ENCODE results near the gene ZFAND6.
A peak's percentile ranks its signal among the peaks of the same experiment; 100 is the strongest.
"Not testable (repeated sequence)": the region's sequence is repeated elsewhere in the genome, so short reads cannot be mapped to it uniquely, and the experiment has no call there.

ZFAND6 gene

GRCh38 chr15:80081390-80081789, 21.9 kb downstream of the ZFAND6 start:
- 0 out of 2 replicates have a peak, but pooled peaks have one; percentile 11 for TF ChIP-seq POLR2AphosphoS5 (IDR thresholded peaks at IDR 0.05; ENCODE audit: low read depth, low read length)
- no peak for TF ChIP-seq TAF1 (IDR thresholded peaks at IDR 0.05; ENCODE audit: borderline replicate concordance, low read depth, low read length)
- DNase-seq (ENCODE audit: insufficient read length) (no peak), FAIRE-seq (peak; percentile 74)

- FAIRE-seq (no peak), DNase-seq (ENCODE audit: insufficient read length) (no peak)
- TF ChIP-seq POLR2A (IDR thresholded peaks at IDR 0.05; ENCODE audit: low read depth, low read length): no peak
- no peak for TF ChIP-seq POLR2AphosphoS5 (IDR thresholded peaks at IDR 0.05; ENCODE audit: low read depth, low read length)
- no peak for TF ChIP-seq TAF1 (IDR thresholded peaks at IDR 0.05; ENCODE audit: borderline replicate concordance, low read depth, low read length)
Observed at GRCh38 chr15:80087104-80087503, 27.6 kb downstream of the ZFAND6 start.

- DNase-seq (ENCODE audit: insufficient read length): no peak
- no peak for TF ChIP-seq POLR2AphosphoS5 (IDR thresholded peaks at IDR 0.05; ENCODE audit: low read depth, low read length)
- TF ChIP-seq POLR2A (IDR thresholded peaks at IDR 0.05; ENCODE audit: low read depth, low read length): no peak
- TF ChIP-seq TAF1 (IDR thresholded peaks at IDR 0.05; ENCODE audit: borderline replicate concordance, low read depth, low read length): no peak
- FAIRE-seq: peak; percentile 21
Observed at GRCh38 chr15:80090041-80090440, 30.6 kb downstream of the ZFAND6 start.

GRCh38 chr15:80090879-80091503, 31.5 kb downstream of the ZFAND6 start:
- no peak for DNase-seq (ENCODE audit: insufficient read length)
- TF ChIP-seq TAF1 (IDR thresholded peaks at IDR 0.05; ENCODE audit: borderline replicate concordance, low read depth, low read length) (no peak), POLR2AphosphoS5 (IDR thresholded peaks at IDR 0.05; ENCODE audit: low read depth, low read length) (no peak), POLR2A (IDR thresholded peaks at IDR 0.05; ENCODE audit: low read depth, low read length) (no peak)
- no peak for FAIRE-seq

- TF ChIP-seq TAF1 (IDR thresholded peaks at IDR 0.05; ENCODE audit: borderline replicate concordance, low read depth, low read length) (no peak), POLR2A (IDR thresholded peaks at IDR 0.05; ENCODE audit: low read depth, low read length) (no peak), POLR2AphosphoS5 (IDR thresholded peaks at IDR 0.05; ENCODE audit: low read depth, low read length) (no peak)
- DNase-seq (ENCODE audit: insufficient read length) (no peak), FAIRE-seq (no peak)
Observed at GRCh38 chr15:80093854-80094418, 34.5 kb downstream of the ZFAND6 start.

- DNase-seq (ENCODE audit: insufficient read length): no peak
- FAIRE-seq: peak; percentile 33
- TF ChIP-seq POLR2A (IDR thresholded peaks at IDR 0.05; ENCODE audit: low read depth, low read length) (no peak), POLR2AphosphoS5 (IDR thresholded peaks at IDR 0.05; ENCODE audit: low read depth, low read length) (no peak), TAF1 (IDR thresholded peaks at IDR 0.05; ENCODE audit: borderline replicate concordance, low read depth, low read length) (no peak)
Observed at GRCh38 chr15:80095511-80095910, 36.0 kb downstream of the ZFAND6 start.

- TF ChIP-seq POLR2AphosphoS5 (IDR thresholded peaks at IDR 0.05; ENCODE audit: low read depth, low read length) (no peak), TAF1 (IDR thresholded peaks at IDR 0.05; ENCODE audit: borderline replicate concordance, low read depth, low read length) (no peak), POLR2A (IDR thresholded peaks at IDR 0.05; ENCODE audit: low read depth, low read length) (no peak)
- no peak for FAIRE-seq
- no peak for DNase-seq (ENCODE audit: insufficient read length)
Observed at GRCh38 chr15:80095969-80096368, 36.5 kb downstream of the ZFAND6 start.

GRCh38 chr15:80098341-80098740, 38.9 kb downstream of the ZFAND6 start:
- TF ChIP-seq TAF1 (IDR thresholded peaks at IDR 0.05; ENCODE audit: borderline replicate concordance, low read depth, low read length) (no peak), POLR2A (IDR thresholded peaks at IDR 0.05; ENCODE audit: low read depth, low read length) (no peak), POLR2AphosphoS5 (IDR thresholded peaks at IDR 0.05; ENCODE audit: low read depth, low read length) (no peak)
- DNase-seq (ENCODE audit: insufficient read length) (no peak), FAIRE-seq (no peak)

- FAIRE-seq: no peak
- no peak for TF ChIP-seq POLR2AphosphoS5 (IDR thresholded peaks at IDR 0.05; ENCODE audit: low read depth, low read length)
- TF ChIP-seq TAF1 (IDR thresholded peaks at IDR 0.05; ENCODE audit: borderline replicate concordance, low read depth, low read length): no peak
- no peak for TF ChIP-seq POLR2A (IDR thresholded peaks at IDR 0.05; ENCODE audit: low read depth, low read length)
Observed at GRCh38 chr15:80099241-80099640, 39.8 kb downstream of the ZFAND6 start.

GRCh38 chr15:80099662-80100061, 40.2 kb downstream of the ZFAND6 start:
- TF ChIP-seq POLR2AphosphoS5 (IDR thresholded peaks at IDR 0.05; ENCODE audit: low read depth, low read length): 0 out of 2 replicates have a peak, but pooled peaks have one; percentile 34
- not testable (repeated sequence) for DNase-seq (ENCODE audit: insufficient read length)
- peak; percentile 87 for FAIRE-seq

More at GRCh38 chr15:80099241-80099640, 39.8 kb downstream of the ZFAND6 start:
- no peak for DNase-seq (ENCODE audit: insufficient read length)

- DNase-seq (ENCODE audit: insufficient read length) (no peak), FAIRE-seq (no peak)
- TF ChIP-seq POLR2A (IDR thresholded peaks at IDR 0.05; ENCODE audit: low read depth, low read length) (no peak), POLR2AphosphoS5 (IDR thresholded peaks at IDR 0.05; ENCODE audit: low read depth, low read length) (no peak), TAF1 (IDR thresholded peaks at IDR 0.05; ENCODE audit: borderline replicate concordance, low read depth, low read length) (no peak)
Observed at GRCh38 chr15:80100247-80100646, 40.8 kb downstream of the ZFAND6 start.

GRCh38 chr15:80105193-80105592, 45.7 kb downstream of the ZFAND6 start:
- FAIRE-seq (no peak), DNase-seq (ENCODE audit: insufficient read length) (no peak)
- TF ChIP-seq TAF1 (IDR thresholded peaks at IDR 0.05; ENCODE audit: borderline replicate concordance, low read depth, low read length): no peak
- TF ChIP-seq POLR2AphosphoS5 (IDR thresholded peaks at IDR 0.05; ENCODE audit: low read depth, low read length): no peak
- TF ChIP-seq POLR2A (IDR thresholded peaks at IDR 0.05; ENCODE audit: low read depth, low read length): no peak

Data from GM12892 (cell line).